SK-N-SH (cell line): Measurements from ENCODE around the gene ELN. TPM values are rescaled to one million over a fixed set of nuclear protein-coding genes. Genes with fewer than 3 reads are reported as not detected.

Source experiments
- CTCF ChIA-PET: fragments of 300-600, 350-600 bp; formaldehyde crosslinking; extraction: SDS; loops from one replicate; lab custom pipeline; 2021; lab: Yijun Ruan, JAX
- POLR2A ChIA-PET: fragments of 350-600 bp; sonication (Branson Sonifier 250); formaldehyde crosslinking; extraction: SDS; loops from one replicate; lab custom pipeline; 2020; ENCODE audit warnings: antibody characterized with exemption, inconsistent platforms; lab: Yijun Ruan, JAX
- DNase-seq: peaks from one replicate; pipeline ENCODE4 v3.0.0; 2012
- H2AFZ ChIP-seq: fragments of 200-600 bp; sonication (generic); 2 replicates; pipeline ENCODE4 v1.8.1; 2016; ENCODE audit warnings: antibody characterized with exemption, mild to moderate bottlenecking, low read depth
- H3F3A ChIP-seq: fragments of 200-600 bp; sonication (generic); replicated peaks from 2 replicates; pipeline ENCODE3; 2016; ENCODE audit warnings: antibody characterized with exemption, mild to moderate bottlenecking; ENCODE audit not compliant: insufficient read depth
- H3K27ac ChIP-seq, 2 experiments: fragments of 200-500 bp in 1 of 2; fragments of 200-600 bp in 1 of 2; sonication (Bioruptor generic) in 1 of 2; sonication (generic), shearing (Covaris generic) in 1 of 2; 2 replicates each; pipeline versions ENCODE4 v1.5.1 to v1.6.1; 2014 to 2016; ENCODE audit warnings: low read depth in 2 of 2, inconsistent platforms in 1 of 2, low read length in 1 of 2, mild to moderate bottlenecking in 1 of 2, mixed read lengths in 1 of 2
- H3K27me3 ChIP-seq: fragments of 200-600 bp; sonication (generic), shearing (Covaris generic); 2 replicates; pipeline ENCODE4 v1.6.1; 2016; ENCODE audit warnings: mixed run types; ENCODE audit not compliant: insufficient read depth
- H3K36me3 ChIP-seq, 2 experiments: fragments of 200-500 bp in 1 of 2; fragments of 200-600 bp in 1 of 2; sonication (Bioruptor generic) in 1 of 2; sonication (generic) in 1 of 2; replicated peaks in 1 of 2; 2 replicates each; pipeline versions ENCODE3 to v1.5.1; 2014 to 2016; ENCODE audit warnings: low read length in 1 of 2, mild to moderate bottlenecking in 1 of 2; ENCODE audit not compliant: insufficient read depth in 2 of 2, control insufficient read depth in 1 of 2
- H3K4me1 ChIP-seq, 2 experiments: fragments of 200-500 bp in 1 of 2; fragments of 200-600 bp in 1 of 2; sonication (Bioruptor generic) in 1 of 2; sonication (generic), shearing (Covaris generic) in 1 of 2; 2 replicates each; pipeline versions ENCODE4 v1.5.1 to v1.6.1; 2014 to 2016; ENCODE audit warnings: low read depth in 1 of 2, low read length in 1 of 2, mixed run types in 1 of 2; ENCODE audit not compliant: insufficient read depth in 2 of 2, control insufficient read depth in 1 of 2
- H3K4me2 ChIP-seq: fragments of 200-600 bp; sonication (generic), shearing (Covaris generic); 2 replicates; pipeline ENCODE4 v1.6.1; 2017; ENCODE audit warnings: mixed run types
- H3K4me3 ChIP-seq, 2 experiments: fragments of 200-500 bp in 1 of 2; fragments of 200-600 bp in 1 of 2; sonication (Bioruptor generic) in 1 of 2; sonication (generic), shearing (Covaris generic) in 1 of 2; 2 replicates each; pipeline versions ENCODE4 v1.5.1 to v1.8.1; 2014 to 2016; ENCODE audit warnings: low read depth in 2 of 2, inconsistent platforms in 1 of 2, low read length in 1 of 2, mild to moderate bottlenecking in 1 of 2, mixed read lengths in 1 of 2, moderate library complexity in 1 of 2
- H3K79me2 ChIP-seq: fragments of 200-600 bp; sonication (generic); 2 replicates; pipeline ENCODE4 v1.8.1; 2017; ENCODE audit warnings: mild to moderate bottlenecking; ENCODE audit not compliant: insufficient read depth
- H3K9ac ChIP-seq: fragments of 200-600 bp; sonication (generic); 2 replicates; pipeline ENCODE4 v1.6.1; 2017; ENCODE audit warnings: mixed run types
- H3K9me2 ChIP-seq: fragments of 200-600 bp; sonication (generic); 2 replicates; pipeline ENCODE4 v1.6.1; 2017; ENCODE audit warnings: mixed run types
- H3K9me3 ChIP-seq: fragments of 200-600 bp; sonication (generic); 2 replicates; pipeline ENCODE4 v1.6.1; 2017; ENCODE audit warnings: mixed run types, mild to moderate bottlenecking, moderate library complexity
- H4K20me1 ChIP-seq: fragments of 200-600 bp; sonication (generic); 2 replicates; pipeline ENCODE4 v1.6.1; 2017; ENCODE audit warnings: mild to moderate bottlenecking, mixed run types; ENCODE audit not compliant: insufficient read depth
- CHD2 ChIP-seq: fragments of 150-350 bp; IDR thresholded peaks from 2 replicates; pipeline ENCODE4 v1.6.1; 2018; ENCODE audit warnings: low read length; ENCODE audit not compliant: partially characterized antibody
- CTCF ChIP-seq: fragments of 200-600 bp; sonication (generic); IDR thresholded peaks from 2 replicates; pipeline ENCODE4 v1.6.1; 2017; ENCODE audit warnings: antibody characterized with exemption, mild to moderate bottlenecking, moderate library complexity
- FOSL2 ChIP-seq: IDR thresholded peaks from 2 replicates; pipeline ENCODE4 v1.4.0; 2012; ENCODE audit warnings: low read depth, mild to moderate bottlenecking, moderate library complexity, borderline replicate concordance
- FOXJ3 ChIP-seq: sonication (generic); formaldehyde crosslinking; IDR thresholded peaks from 2 replicates; pipeline ENCODE4 v1.5.1; 2020; ENCODE audit warnings: mild to moderate bottlenecking, missing genetic modification reagents
- FOXM1 ChIP-seq: IDR thresholded peaks from 2 replicates; pipeline ENCODE4 v1.4.0; 2012; ENCODE audit warnings: low read depth, mild to moderate bottlenecking
- NFIC ChIP-seq: IDR thresholded peaks from 2 replicates; pipeline ENCODE4 v1.4.0; 2012; ENCODE audit warnings: borderline replicate concordance
- NRF1 ChIP-seq: IDR thresholded peaks from 2 replicates; pipeline ENCODE4 v1.6.1; 2012; ENCODE audit warnings: low read depth, mild to moderate bottlenecking, low read length
- PBX3 ChIP-seq: IDR thresholded peaks from 2 replicates; pipeline ENCODE4; 2012
- RXRA ChIP-seq: IDR thresholded peaks from 2 replicates; pipeline ENCODE4 v1.4.0; 2012; ENCODE audit warnings: low read depth, mild to moderate bottlenecking, borderline replicate concordance
- SIN3A ChIP-seq: IDR thresholded peaks from 2 replicates; pipeline ENCODE4 v1.6.1; 2012; ENCODE audit warnings: low read depth, mild to moderate bottlenecking, low read length, moderate library complexity, borderline replicate concordance
- TEAD4 ChIP-seq: IDR thresholded peaks from 2 replicates; pipeline ENCODE4 v1.4.0; 2012; ENCODE audit warnings: mild to moderate bottlenecking, borderline replicate concordance; ENCODE audit not compliant: insufficient read depth
- USF2 ChIP-seq: fragments of 150-350 bp; IDR thresholded peaks from 2 replicates; pipeline ENCODE4 v1.6.1; 2017; ENCODE audit warnings: antibody characterized with exemption, low read length, low read depth, borderline replicate concordance
- YY1 ChIP-seq: IDR thresholded peaks from 2 replicates; pipeline ENCODE4 v1.4.0; 2012; ENCODE audit warnings: low read depth, mild to moderate bottlenecking
- WGBS: methylation state at CpG from one replicate; pipeline ENCODE4 v1.1.6; 2017; ENCODE audit warnings: low lambda C conversion rate; 5-methylcytosine and 5-hydroxymethylcytosine counted together
- polyA plus RNA-seq, 3 experiments: library from polyadenylated mRNA; depleted of rRNA; stranded (reverse); fragments of >200 nt; gene quantifications; 2 replicates each; pipeline ENCODE4 v1.2.3, GENCODE V29; 2012
- TF ChIP-seq, protein P1 (sequence below): IDR thresholded peaks from 2 replicates; pipeline ENCODE4 v1.4.0; 2012; ENCODE audit warnings: low read depth
- TF ChIP-seq, protein P2 (sequence below): IDR thresholded peaks from 2 replicates; pipeline ENCODE4 v1.4.0; 2012; ENCODE audit warnings: low read depth, borderline replicate concordance
- TF ChIP-seq, protein P3 (sequence below): IDR thresholded peaks from 2 replicates; pipeline ENCODE4 v1.4.0; 2012; ENCODE audit warnings: low read depth, borderline replicate concordance

ELN gene
- polyA plus RNA-seq, 1 of the 3 experiments (the other 2 are of a cell fraction): 12.5 TPM

DNA sequence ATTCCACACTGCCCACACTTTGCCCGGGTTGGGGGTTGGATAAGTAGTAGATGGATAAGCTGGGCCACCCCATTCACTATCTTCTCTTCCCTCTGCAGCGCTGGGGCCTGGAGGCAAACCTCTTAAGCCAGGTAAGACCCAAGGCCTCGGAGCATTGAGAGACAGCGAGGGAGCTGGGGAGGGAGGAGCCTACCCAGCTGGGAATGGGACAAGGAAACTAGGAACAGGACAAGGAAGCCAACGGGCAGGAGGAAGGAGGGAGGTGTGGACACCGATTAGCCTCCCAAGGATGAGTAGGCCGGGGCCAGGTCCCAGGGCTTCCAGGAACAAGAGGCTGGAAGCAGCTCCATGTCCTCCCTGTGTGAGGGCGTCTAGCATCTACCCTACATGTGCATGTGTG is 9.6 kb downstream of the ELN start:
- H4K20me1 ChIP-seq: no peaks in the 10 kb centered on the region
- TF ChIP-seq NFIC: no peak
- no peak for TF ChIP-seq NRF1
- no peak for TF ChIP-seq FOXJ3
- TF ChIP-seq, all 33 proteins: peak for 0
- peak overlapping the region in 1 of 2 experiments; percentile 1; a peak in 1 of 4 replicates for H3K27ac ChIP-seq
- H3K79me2 ChIP-seq: no peaks in the 10 kb centered on the region
- H3K9me3 ChIP-seq: no peaks in the 10 kb centered on the region
- no peak overlapping the region for H3K9ac ChIP-seq
- WGBS: 90% methylated on average over 8 of the region's 8 CpGs
- CTCF ChIA-PET: interaction anchor here (0.7 to 12.6 kb wide), 7 partner anchors 12 to 364 kb away, joined by 3 to 107 read pairs (median 3); partner anchors contain the start of gene ELN
- no peak for DNase-seq
- no peak overlapping the region for H2AFZ ChIP-seq
- H3K4me1 ChIP-seq: peaks cover 5 to 70% of the 10 kb centered on the region in 2 experiments; a peak in 3 of 4 replicates
- POLR2A ChIA-PET: no interaction called here
- H3K27me3 ChIP-seq: no peaks in the 10 kb centered on the region
- peaks cover 12% of the 10 kb centered on the region for H3F3A ChIP-seq
- H3K9me2 ChIP-seq: no peaks in the 10 kb centered on the region
- H3K4me2 ChIP-seq: no peak overlapping the region
- no peak overlapping the region for H3K4me3 ChIP-seq
- no peaks in the 10 kb centered on the region for H3K36me3 ChIP-seq

DNA sequence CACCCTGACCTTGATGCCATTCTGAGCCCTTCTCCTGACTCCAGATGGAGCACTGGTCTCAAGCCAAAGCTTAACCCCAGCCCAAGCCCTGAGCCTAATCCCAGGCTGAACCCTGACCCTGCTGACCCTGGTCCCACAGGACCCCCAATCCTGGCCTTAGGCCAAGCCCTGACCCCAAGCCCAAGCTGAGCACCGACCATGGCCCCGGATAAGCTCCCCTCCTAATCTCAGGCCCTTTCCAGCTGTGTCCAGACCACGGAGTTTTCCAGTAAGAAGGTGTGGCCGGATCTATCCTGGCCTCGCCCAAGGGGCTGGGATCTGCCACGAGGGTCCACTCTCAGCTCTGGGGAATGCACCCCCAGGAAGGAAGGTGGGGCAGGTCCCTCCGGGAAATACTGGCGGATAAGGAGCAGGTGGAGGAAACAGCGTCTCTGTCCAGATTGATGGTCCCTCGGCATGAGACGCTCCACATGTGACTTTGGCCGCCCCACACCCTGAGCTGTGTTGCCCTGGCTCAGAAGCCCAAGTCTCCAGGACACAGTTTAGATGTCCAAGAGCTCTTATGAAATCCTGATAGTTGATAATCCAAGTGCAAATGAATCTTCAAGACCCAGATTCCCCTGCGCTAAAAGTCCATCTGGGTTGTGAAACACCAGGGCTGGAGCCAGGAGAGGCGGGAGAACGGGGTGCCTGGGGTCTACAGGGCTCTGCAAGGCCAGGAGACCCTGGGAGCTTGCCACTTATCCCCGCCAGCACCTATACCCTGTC is 10.4 kb downstream of the ELN start:
- Histone ChIP-seq H3K9me2 (no peaks in the 10 kb centered on the region), H3K9ac (no peak overlapping the region), H3K79me2 (no peaks in the 10 kb centered on the region), H2AFZ (no peak overlapping the region), H3K4me1 (peaks cover 7 to 70% of the 10 kb centered on the region in 2 experiments; a peak in 3 of 4 replicates), H3K4me3 (no peak overlapping the region), H3F3A (peaks cover 11% of the 10 kb centered on the region), H4K20me1 (no peaks in the 10 kb centered on the region), H3K27me3 (no peaks in the 10 kb centered on the region), H3K36me3 (no peaks in the 10 kb centered on the region), H3K27ac (peak overlapping the region in 1 of 2 experiments; percentile 13; a peak in 1 of 4 replicates), H3K4me2 (no peak overlapping the region), H3K9me3 (no peaks in the 10 kb centered on the region)
- ChIA-PET CTCF (interaction anchor here (0.7 to 12.6 kb wide), 8 partner anchors 8 to 363 kb away, joined by 3 to 107 read pairs (median 3); partner anchors contain the start of gene ELN), POLR2A (no interaction called here)
- 93% methylated on average over 16 of the region's 16 CpGs for WGBS
- TF ChIP-seq USF2: no peak
- TF ChIP-seq CHD2: no peak
- TF ChIP-seq SIN3A: no peak
- TF ChIP-seq, protein P1, sequence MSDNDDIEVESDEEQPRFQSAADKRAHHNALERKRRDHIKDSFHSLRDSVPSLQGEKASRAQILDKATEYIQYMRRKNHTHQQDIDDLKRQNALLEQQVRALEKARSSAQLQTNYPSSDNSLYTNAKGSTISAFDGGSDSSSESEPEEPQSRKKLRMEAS: no peak
- no peak for TF ChIP-seq FOXM1
- TF ChIP-seq NRF1: no peak
- no peak for TF ChIP-seq FOSL2
- TF ChIP-seq, protein P2, sequence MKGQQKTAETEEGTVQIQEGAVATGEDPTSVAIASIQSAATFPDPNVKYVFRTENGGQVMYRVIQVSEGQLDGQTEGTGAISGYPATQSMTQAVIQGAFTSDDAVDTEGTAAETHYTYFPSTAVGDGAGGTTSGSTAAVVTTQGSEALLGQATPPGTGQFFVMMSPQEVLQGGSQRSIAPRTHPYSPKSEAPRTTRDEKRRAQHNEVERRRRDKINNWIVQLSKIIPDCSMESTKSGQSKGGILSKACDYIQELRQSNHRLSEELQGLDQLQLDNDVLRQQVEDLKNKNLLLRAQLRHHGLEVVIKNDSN: no peak
- TF ChIP-seq TEAD4: no peak
- TF ChIP-seq, protein P3, sequence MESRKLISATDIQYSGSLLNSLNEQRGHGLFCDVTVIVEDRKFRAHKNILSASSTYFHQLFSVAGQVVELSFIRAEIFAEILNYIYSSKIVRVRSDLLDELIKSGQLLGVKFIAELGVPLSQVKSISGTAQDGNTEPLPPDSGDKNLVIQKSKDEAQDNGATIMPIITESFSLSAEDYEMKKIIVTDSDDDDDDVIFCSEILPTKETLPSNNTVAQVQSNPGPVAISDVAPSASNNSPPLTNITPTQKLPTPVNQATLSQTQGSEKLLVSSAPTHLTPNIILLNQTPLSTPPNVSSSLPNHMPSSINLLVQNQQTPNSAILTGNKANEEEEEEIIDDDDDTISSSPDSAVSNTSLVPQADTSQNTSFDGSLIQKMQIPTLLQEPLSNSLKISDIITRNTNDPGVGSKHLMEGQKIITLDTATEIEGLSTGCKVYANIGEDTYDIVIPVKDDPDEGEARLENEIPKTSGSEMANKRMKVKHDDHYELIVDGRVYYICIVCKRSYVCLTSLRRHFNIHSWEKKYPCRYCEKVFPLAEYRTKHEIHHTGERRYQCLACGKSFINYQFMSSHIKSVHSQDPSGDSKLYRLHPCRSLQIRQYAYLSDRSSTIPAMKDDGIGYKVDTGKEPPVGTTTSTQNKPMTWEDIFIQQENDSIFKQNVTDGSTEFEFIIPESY: no peak
- TF ChIP-seq CTCF: no peak
- TF ChIP-seq RXRA: no peak
- TF ChIP-seq PBX3: no peak
- no peak for TF ChIP-seq YY1
- TF ChIP-seq NFIC: no peak
- DNase-seq: no peak
